ENCODE results near the gene SOX2. TPM values are rescaled to one million over a fixed set of nuclear protein-coding genes. Genes with fewer than 3 reads are reported as not detected.

Gene SOX2
- total RNA-seq, 2 experiments from 2014 or later = not detected

- no peaks in the 10 kb centered on the region for H3K36me3 ChIP-seq (ENCODE audit: insufficient read depth, low read length)
- Mint-ChIP-seq H3K36me3 (ENCODE audit: low read depth) (peaks cover 4% of the 10 kb centered on the region), H3K9me3 (peaks cover 15% of the 10 kb centered on the region), H3K27me3 (peaks cover 100% of the 10 kb centered on the region), H3K27ac (no peak overlapping the region), H3K4me3 (no peak overlapping the region), H3K4me1 (ENCODE audit: low read depth) (peaks cover 19% of the 10 kb centered on the region)
- no peak overlapping the region for H3K4me3 ChIP-seq (ENCODE audit: low read length)
- DNase-seq = no peak
- H3K9me3 ChIP-seq (ENCODE audit: control insufficient read depth in 1 of 2, insufficient read depth in 1 of 2, low read length in 2 of 2) = peaks cover 27 to 53% of the 10 kb centered on the region in 2 experiments
- ATAC-seq (ENCODE audit: poor library complexity) = no peak
- POLR2A ChIA-PET = no interaction called here
- H3K4me1 ChIP-seq (ENCODE audit: insufficient read depth, low read length) = peaks cover 11% of the 10 kb centered on the region
- peaks cover 93 to 97% of the 10 kb centered on the region in 2 experiments for H3K27me3 ChIP-seq (ENCODE audit: control insufficient read depth in 1 of 2, insufficient read depth in 2 of 2, low read length in 2 of 2)
- intact Hi-C loops (cut with DNase I, micrococcal nuclease) = no loop called here
- CTCF ChIA-PET = no interaction called here
- TF ChIP-seq, protein P1, sequence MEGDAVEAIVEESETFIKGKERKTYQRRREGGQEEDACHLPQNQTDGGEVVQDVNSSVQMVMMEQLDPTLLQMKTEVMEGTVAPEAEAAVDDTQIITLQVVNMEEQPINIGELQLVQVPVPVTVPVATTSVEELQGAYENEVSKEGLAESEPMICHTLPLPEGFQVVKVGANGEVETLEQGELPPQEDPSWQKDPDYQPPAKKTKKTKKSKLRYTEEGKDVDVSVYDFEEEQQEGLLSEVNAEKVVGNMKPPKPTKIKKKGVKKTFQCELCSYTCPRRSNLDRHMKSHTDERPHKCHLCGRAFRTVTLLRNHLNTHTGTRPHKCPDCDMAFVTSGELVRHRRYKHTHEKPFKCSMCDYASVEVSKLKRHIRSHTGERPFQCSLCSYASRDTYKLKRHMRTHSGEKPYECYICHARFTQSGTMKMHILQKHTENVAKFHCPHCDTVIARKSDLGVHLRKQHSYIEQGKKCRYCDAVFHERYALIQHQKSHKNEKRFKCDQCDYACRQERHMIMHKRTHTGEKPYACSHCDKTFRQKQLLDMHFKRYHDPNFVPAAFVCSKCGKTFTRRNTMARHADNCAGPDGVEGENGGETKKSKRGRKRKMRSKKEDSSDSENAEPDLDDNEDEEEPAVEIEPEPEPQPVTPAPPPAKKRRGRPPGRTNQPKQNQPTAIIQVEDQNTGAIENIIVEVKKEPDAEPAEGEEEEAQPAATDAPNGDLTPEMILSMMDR (IDR thresholded peaks at IDR 0.05) = no peak
- H3K27ac ChIP-seq (ENCODE audit: low read depth in 1 of 2, low read length in 2 of 2) = no peak overlapping the region
These were observed 10.4 kb downstream of the SOX2 start for GRCh38 chr3:181722156-181722555.

- Histone ChIP-seq H3K27ac (ENCODE audit: low read depth in 1 of 2, low read length in 2 of 2) (no peak overlapping the region), H3K4me3 (ENCODE audit: low read length) (no peak overlapping the region), H3K27me3 (ENCODE audit: control insufficient read depth in 1 of 2, insufficient read depth in 2 of 2, low read length in 2 of 2) (peaks cover 93 to 97% of the 10 kb centered on the region in 2 experiments), H3K9me3 (ENCODE audit: control insufficient read depth in 1 of 2, insufficient read depth in 1 of 2, low read length in 2 of 2) (peaks cover 27 to 57% of the 10 kb centered on the region in 2 experiments), H3K36me3 (ENCODE audit: insufficient read depth, low read length) (no peaks in the 10 kb centered on the region), H3K4me1 (ENCODE audit: insufficient read depth, low read length) (peaks cover 18% of the 10 kb centered on the region)
- Mint-ChIP-seq H3K4me1 (ENCODE audit: low read depth) (peaks cover 26% of the 10 kb centered on the region), H3K4me3 (no peak overlapping the region), H3K27me3 (peaks cover 100% of the 10 kb centered on the region), H3K9me3 (peaks cover 15% of the 10 kb centered on the region), H3K36me3 (ENCODE audit: low read depth) (peaks cover 4% of the 10 kb centered on the region), H3K27ac (no peak overlapping the region)
- intact Hi-C loops (cut with DNase I, micrococcal nuclease) = no loop called here
- TF ChIP-seq, protein P1 (IDR thresholded peaks at IDR 0.05) = no peak
- no peak for DNase-seq
- no peak for ATAC-seq (ENCODE audit: poor library complexity)
- CTCF ChIA-PET = no interaction called here
- POLR2A ChIA-PET = no interaction called here
These were observed 11.2 kb downstream of the SOX2 start for GRCh38 chr3:181722766-181723425.

DNA sequence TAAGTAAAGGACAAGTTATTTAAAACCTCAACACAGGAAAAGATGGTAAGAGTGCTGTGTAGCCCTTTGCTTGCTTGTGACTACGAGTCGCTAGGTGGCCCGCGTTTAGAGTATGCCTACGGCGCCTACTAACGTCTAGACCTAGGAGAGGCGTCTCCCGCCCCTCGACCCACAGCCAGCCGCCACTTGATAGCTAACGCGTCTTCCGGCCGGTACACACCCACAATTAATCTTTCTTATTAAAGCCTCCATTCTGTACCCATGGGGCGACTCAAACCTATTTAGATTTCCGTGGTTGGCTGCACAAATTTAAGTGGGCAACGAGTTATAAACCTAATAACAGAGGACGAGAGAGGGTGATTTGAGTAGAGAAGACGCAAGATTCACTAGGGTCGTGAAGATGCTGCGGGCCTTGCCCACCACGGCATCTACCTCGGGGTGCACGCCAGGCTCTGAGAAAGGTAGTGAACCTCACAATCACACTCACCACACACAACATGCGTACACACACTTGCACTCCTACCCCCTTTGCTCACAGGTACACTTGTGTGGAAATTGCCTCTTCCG lies 12.0 kb downstream of the SOX2 start:
- no peak overlapping the region for H3K4me3 ChIP-seq (ENCODE audit: low read length)
- peaks cover 26% of the 10 kb centered on the region for H3K4me1 Mint-ChIP-seq (ENCODE audit: low read depth)
- intact Hi-C loops (cut with DNase I, micrococcal nuclease) = no loop called here
- DNase-seq (no peak), ATAC-seq (ENCODE audit: poor library complexity) (no peak)
- peaks cover 18% of the 10 kb centered on the region for H3K9me3 Mint-ChIP-seq
- no peak overlapping the region for H3K27ac Mint-ChIP-seq
- H3K4me1 ChIP-seq (ENCODE audit: insufficient read depth, low read length) = peaks cover 18% of the 10 kb centered on the region
- TF ChIP-seq, protein P1 (IDR thresholded peaks at IDR 0.05) = no peak
- no peak overlapping the region for H3K27ac ChIP-seq (ENCODE audit: low read depth in 1 of 2, low read length in 2 of 2)
- H3K9me3 ChIP-seq (ENCODE audit: control insufficient read depth in 1 of 2, insufficient read depth in 1 of 2, low read length in 2 of 2) = peaks cover 31 to 57% of the 10 kb centered on the region in 2 experiments
- H3K36me3 ChIP-seq (ENCODE audit: insufficient read depth, low read length) = no peaks in the 10 kb centered on the region
- H3K27me3 Mint-ChIP-seq = peaks cover 100% of the 10 kb centered on the region
- CTCF ChIA-PET = no interaction called here
- POLR2A ChIA-PET = no interaction called here
- H3K27me3 ChIP-seq (ENCODE audit: control insufficient read depth in 1 of 2, insufficient read depth in 2 of 2, low read length in 2 of 2) = peaks cover 94 to 98% of the 10 kb centered on the region in 2 experiments
- H3K4me3 Mint-ChIP-seq = peak overlapping the region; percentile 45
- peaks cover 3% of the 10 kb centered on the region for H3K36me3 Mint-ChIP-seq (ENCODE audit: low read depth)
